ENCODE results near the gene PTPRK.

PTPRK gene

DNA sequence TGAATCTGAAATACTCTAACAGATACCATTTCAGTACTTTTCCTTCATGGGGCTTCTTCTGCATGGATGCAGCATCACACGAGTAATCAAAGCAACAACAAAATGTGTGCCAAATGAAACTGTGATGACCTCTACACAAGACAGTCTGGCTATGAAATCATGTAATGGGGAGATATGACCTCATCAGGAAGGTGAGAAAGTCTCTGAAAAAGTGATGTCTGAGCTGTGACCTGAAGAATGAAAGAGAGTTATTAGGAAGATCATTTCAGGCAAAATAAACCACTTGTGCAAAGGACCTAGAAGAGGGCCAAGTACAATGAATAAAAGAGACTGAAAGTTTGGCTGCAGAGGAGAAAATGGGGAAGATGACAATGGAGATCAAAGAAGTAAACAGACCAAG, 182.8 kb downstream of the PTPRK start:
- DNase-seq, result no peak

DNA sequence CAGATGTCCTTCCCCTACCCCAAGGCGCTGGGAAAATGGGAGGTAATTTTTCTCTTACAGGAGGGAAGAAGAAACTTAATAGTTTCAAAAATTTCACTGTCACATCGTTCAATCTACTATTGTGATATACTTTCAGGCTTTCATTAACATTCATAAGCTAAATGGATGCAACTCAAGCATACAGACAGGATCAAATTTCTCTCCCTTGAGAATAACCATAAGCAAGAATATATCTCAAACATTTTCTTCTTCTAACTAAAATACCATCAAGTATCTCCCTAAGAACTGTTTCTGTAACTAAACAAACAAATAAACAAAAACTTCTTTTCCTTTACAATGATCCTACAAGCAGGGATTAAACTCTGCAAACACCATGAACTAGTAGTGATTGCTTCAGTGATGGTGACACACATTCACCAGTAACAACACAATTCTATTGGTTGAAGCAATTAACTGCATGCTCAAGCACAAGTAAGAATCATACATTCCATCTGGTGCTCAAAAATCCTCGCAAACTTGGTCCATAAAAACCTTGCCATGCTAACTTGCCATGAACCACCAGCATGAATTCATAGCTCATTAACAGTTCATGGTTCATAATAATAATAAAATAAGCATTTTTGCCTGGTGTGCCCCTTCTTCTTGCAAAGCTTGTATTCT, 183.8 kb downstream of the PTPRK start:
- DNase-seq, result no peak

DNA sequence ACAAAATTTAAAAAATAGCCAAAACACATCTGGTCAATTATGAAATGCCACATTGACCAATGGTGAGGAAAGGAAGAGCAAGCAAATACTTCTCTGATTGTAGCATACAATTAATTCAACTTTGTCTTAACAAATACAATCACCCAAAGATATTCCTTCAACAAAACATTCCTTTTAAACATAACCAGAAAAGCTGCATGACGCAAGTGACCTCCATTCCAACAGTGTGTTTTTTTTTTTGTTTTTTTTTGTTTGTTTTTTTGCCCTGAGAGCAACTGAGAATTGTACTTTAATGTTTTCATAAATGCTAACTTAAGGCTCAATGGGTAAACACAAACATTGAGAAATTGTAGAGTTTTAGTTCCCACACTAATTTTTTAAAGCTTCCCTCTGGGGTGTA, 184.4 kb downstream of the PTPRK start:
- DNase-seq, result no peak

DNA sequence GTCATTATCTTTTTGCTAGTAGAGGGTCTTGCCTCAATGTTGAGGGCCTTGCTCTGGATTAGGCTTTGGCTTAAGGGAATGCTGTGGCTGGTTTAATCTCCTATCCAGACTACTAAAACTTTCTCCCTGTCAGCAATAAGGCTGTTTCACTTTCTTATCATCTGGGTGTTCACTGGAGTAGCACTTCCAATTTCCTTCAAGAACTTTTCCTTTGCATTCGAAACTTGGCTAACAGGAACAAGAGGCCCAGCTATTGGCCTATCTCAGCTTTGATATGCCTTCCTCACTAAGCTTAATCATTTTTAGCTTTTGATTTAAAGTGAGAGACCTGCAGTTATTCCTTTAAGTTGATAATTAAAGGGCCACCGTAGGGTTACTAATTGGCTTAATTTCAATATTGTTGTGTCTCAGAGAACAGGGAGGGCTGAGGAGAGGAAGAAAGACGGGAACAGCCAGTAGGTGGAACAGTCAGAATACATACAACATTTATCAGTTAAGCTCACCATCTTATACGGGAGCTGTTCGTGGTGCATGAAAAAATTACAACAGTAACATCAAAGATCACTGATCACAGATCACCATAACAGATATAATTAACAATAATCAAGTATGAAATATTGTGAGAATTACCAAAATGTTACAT, 186.7 kb downstream of the PTPRK start:
- no peak for DNase-seq

DNA sequence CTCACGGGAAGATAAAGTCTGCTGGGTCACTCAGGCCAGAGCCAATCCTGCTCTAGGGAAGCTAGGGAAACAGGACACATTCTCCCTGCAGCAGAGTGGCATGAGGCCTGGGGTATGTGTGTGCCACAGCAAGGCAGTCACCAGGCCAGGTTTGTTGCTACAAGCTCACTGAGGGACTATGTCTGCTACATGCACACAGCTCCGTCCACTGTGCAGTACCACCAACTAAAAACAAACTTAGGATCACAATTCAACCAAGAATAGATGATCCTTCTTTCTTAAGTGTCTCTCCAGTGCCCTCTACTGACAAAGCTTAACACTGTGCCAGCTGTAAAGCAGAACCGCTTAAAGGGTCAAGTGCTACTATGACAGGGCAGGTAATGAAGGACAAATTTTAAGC, 192.5 kb downstream of the PTPRK start:
- DNase-seq, result no peak

DNA sequence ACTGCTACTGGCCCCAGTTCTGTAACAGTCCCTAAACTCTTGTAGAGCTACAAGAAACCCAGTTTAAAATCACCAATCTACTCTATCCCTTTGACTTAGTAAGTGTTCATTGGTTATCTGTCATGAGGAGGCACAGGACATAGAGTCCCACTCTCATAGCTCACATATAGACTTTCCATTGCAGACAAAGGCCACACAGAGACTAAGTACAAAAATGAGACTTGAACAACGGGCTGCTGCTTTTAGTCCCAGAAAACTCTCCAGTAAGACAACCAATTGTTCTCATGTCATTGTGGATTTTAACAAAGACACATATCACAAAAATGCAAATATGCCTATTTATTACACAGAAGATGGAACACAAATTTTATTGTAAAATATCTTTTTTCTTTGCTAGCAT, 197.4 kb downstream of the PTPRK start:
- DNase-seq, result no peak

DNA sequence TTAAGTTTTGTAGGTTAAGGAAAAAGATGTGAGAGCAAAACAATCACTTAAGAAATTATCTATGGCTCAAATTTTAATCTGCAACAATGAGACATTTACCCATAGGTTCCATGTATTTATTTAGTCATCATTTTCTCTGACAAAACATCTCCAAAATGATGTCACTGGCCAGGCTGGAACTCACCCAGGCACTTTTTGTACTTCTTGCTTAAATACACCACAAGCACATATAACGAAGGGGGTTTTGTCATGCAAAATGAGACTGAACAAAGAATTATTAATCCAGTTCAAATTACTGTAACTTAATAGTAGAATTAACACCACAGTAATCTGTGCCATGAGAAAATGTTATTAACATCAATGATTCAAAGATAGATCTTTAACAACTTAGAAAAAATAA, 200.5 kb downstream of the PTPRK start:
- DNase-seq, result no peak

DNA sequence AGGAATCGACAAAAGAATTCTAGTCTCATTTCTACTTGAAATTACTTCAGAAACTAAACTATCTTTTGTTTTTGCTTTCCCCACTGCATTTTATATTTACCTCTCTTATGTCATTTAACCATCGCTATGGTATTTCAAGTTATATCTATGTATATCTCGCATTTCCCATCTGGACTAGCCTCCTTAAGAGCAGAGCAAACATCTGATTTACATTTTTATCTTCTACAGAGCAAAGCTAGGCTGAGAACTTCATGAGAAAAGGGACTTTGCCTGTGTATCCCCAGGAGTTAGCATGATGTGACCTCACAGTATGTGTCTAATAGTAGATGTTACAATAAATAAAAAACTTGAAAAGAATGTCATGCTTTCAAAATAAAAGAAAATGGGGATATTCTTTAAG, 201.2 kb downstream of the PTPRK start:
- DNase-seq, result no peak

DNA sequence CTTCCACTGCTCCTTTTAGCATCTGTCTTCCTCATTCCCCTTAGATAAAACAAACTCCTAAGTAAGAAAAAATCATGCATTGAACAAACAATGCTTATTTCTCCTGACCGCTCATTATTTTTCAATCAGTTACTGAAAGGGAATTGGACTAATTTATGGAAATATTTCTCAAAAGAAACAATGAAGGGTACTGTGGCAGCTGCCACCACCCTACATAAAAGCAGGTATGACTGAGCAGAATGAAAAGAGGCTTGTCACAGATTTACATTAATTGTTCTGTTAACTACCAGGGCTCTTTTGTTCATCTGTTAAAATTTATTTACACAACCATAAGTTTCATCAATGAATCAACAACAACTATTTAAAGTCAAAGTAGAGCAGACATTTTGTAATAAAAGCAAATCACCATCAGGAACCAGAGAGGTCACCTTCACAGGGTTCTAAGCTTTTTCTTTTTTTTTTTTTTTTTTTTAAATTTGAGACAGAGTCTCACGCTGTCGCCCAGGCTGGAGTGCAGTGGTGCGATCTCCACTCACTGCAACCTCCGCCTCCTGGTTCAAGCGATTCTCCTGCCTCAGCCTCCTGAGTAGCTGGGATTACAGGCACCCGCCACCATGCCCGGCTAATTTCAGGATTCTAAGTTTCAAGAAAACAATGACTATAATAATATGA, 204.0 kb downstream of the PTPRK start:
- DNase-seq, result no peak

DNA sequence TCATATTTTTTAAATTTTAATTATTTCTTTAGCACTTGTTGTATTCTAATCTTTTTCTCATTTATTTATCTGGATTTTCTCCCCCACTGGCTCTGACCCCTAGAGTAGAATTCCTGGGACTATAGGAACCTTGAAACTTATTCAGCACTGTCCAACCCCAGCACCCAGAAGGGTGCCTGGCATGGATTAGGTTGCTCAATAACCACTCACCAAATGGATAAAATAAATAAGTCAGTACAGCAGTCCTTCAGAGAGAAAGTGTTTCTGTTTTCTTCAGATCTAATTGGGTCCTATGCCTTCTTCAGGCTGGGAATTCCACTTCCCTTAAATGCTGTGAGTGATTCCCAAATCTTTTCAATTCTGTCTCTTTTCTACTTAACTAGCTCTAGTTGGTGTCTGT, 206.2 kb downstream of the PTPRK start:
- no peak for DNase-seq

DNA sequence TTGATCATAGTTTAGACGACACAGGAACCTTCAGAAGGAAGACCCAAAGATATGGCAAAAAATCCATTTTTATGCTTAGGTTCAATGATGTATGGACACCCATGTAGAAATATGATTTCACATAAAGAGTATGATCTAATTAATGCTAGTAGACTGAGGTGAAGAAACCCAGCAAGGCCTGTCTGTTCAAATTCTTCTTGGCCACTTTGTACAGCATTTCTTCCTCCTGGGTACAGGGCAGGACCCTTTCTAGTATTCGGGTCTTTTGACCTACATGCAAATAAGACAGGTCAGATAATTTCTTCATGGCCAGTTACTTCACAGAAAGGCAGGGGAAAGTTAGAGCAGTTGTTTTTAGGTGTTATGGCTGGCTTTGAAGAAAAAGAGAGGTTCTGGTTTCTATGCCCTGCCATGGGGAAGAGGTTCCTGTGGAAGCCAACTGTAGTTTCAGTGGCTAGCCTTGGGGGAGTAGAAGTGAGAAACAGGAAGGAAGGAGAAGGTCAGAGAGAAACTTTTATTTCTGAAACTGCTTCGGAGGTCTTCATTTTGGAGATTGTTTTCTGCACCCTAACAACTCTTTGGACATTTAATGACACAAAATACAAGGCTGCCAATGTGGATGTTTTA, 208.3 kb downstream of the PTPRK start:
- no peak for DNase-seq

DNA sequence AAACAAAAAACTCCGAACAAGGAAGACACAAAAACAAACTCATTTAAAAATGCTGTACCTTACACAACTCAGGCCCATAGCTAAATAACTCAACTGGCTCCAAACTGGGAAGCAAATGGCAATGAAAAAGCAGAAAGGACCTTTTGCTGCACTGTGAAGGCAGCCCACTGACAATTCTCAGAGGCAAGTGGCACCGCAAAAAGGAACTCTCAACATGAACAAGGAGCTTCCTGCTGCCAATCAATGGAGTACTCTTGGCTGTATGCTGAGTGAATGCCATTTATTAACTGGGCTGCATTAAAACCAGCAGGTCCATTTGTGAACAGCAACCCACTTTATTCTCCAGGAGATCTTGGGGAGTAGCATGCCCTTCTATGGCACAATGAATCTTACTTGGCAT, 209.9 kb downstream of the PTPRK start:
- DNase-seq, result no peak

DNA sequence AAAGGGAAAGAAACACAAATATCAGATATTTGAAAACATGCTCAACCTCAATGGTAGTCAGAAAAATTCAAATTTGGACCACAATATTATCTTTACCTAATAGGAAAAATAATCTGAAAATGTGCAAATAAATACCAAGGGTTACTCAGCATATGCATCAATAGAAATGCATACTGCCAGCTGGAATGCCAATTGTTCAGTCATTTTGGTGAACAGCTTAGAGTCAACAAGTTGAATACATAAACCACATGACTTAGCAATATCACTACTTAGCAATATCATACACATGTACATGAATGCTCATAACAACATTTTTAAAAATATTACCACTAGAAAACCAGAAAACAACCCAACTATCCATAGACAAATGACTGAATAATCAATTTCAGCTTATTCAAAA, 212.7 kb downstream of the PTPRK start:
- DNase-seq, result no peak

DNA sequence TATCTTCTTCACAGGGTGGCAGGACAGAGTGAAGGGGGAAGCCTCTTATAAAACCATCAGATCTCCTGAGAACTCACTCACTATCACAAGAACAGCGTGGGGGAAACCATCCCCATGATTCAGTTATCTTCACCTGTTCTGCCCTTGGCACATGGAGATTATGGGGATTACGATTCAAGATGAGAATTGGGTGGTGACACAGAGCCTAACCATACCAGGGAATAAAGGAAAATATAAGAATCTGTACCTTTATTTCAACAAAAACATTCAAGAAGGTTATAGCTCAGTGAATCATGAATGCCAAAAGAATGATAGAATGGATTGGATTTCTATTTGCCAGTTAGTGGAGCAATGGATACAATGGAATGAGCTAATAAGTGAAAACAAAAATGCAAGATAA, 214.4 kb downstream of the PTPRK start:
- no peak for DNase-seq

DNA sequence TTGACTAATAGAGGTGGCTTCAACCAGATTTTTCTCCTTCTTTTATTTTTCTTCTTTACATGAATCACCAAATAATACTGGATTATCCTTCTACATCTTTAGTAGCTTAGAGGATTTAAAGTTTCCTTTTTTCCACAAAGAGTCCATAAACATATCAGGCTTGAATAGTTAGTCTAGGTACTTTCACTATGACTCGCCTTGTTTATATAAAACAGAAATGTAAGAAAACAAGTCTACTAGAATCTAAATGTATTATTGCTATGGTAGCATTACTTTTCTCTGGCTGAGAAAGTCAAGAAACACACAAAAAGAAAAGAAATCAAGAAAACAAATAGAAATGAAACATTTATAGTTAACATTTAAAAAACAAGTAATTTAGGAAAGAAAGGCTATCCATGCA, 215.2 kb downstream of the PTPRK start:
- no peak for DNase-seq

DNA sequence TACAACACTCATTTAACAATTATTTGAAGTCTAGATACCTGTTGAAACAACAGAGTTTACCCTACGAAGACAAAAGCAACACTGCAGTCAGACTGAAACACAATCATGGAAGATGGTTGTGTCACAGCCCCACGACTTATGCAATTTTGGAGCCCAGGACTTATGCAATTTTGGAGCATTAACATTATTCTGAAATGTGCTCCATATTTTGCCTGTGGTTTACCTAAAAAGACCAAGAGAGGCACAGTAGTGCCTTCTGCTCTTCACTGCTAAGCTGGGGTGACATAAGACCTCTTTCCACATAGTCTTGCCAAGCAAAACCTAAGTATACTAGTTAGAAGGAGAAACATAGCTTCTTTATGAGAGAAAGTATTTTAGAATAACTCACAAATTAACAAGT, 216.5 kb downstream of the PTPRK start:
- no peak for DNase-seq

DNA sequence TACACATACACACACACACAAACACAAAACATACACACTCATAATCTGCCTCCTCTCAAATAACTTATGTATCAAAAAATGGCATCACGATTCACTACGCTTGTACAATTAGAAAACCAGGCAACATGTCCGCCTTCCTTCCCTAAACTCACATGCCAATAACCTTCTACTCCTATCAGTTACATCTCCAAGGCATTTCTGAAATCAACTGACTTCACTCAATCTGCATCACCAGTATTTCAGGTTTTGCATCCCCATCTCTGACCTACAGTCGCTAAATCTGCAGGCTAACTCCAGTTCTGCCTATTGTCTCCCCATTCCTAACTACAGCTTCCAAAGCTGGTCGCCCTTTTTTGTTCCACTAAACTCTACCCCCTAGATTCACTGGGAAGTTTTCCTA, 217.5 kb downstream of the PTPRK start:
- DNase-seq, result no peak

DNA sequence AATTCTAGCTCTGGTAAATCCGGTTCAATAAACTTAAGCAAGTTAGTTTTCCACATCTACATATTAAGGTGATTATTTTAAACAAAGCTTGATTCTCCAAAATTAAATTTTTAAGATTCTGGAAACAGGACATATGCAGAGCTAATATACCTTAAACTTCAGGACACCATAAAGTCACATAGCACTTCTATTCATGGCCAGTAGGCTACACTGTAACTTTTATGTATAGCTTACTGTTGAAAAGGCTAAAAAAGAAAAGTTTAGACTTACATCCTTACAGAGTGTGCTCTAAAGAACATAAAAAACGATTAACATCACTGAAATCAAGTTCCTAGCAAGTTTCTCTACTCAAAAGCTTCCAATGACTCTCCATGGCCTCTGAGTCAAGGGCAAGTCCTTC, 224.7 kb downstream of the PTPRK start:
- no peak for DNase-seq

DNA sequence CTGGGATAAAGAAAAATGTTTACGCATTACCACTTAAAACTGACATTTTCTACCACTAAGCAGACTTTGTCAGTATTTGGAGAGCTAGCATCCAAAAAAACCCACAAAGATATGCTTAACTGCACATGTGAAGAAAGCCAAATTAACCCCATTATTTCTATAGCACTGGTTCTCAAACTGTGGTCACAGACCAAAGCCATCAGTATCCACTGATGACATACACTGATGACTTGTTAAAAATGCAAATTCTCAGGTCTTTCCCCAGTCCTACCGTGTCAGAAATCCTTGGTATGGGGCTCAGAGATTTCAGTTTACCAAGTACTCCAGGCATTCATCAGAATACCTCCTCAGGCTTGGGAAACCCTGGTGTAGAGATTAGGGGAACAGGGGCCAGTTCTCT, 230.2 kb downstream of the PTPRK start:
- no peak for DNase-seq

DNA sequence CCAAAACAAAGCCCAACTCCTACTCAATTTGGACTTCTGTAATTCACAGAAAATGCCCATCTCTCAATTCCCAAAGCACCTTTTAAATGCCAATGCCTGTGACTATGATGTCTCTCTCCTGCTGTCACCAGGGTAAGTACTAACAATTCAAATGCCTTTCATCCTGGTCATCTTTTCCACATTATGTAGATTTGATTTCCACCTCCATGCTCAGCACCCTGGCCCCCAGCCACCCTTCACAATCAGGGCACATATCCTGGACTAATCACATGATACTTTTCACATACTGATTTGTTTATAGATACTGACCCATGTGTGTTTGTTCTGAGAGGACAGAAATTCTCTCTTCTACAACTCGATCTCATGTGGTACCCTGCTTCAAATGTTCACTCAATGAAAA, 236.3 kb downstream of the PTPRK start:
- DNase-seq, result no peak

DNA sequence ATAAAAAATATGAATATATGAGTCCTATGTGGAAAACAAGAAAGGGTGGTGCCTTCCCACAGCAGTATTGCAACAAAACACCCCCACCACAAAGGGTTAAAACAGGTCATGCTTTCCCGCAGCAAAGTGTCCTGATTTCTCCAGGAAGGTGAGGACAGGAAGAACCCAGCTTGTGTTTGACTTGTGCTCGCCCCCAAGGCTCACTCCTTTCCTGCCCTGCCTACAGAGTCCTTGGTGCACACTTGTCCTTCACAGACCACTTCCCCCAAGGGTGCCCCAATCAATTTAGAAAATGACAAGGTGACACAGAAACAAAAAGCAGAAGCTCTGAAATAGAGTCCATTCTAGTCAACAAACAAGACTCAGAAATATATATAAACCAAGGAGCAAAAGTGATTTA, 237.4 kb downstream of the PTPRK start:
- DNase-seq, result no peak

DNA sequence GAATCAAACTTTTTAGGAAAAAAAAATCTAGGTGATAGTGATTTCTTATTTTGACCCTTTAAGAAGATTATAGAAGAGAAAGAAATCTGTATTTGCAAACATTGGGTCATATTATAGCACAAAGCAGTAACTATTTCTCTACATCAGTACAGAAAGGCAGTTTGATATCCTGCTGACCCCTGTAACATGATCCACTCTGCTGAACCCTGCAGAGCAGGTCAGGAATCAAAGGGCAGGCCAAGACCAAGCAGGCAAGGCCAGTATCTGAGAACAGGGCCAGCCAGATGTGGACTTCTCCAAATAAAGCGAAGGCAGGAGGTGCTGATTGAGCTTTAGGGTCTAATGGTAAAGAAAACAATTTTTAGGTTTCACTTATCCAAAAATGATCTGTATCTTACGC, 239.4 kb downstream of the PTPRK start:
- DNase-seq, result no peak

DNA sequence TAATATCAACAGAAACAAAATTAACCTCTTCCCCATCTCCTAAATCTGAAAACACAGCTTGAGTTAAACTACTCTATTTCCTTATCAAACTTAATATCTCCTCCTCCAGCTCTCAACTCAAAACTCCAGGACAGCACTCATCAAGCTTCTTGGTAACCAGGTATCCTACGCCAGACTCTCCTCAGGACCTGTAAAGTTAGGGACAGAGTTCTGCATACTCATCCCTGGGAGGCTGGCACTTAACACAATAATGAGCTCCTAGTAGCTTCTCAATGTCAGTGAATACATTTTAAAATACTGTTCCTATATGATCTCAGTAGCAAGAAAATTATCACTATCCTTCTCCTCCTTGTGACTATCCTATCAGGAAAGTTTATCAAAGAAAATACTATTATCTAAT, 240.3 kb downstream of the PTPRK start:
- DNase-seq, result no peak

DNA sequence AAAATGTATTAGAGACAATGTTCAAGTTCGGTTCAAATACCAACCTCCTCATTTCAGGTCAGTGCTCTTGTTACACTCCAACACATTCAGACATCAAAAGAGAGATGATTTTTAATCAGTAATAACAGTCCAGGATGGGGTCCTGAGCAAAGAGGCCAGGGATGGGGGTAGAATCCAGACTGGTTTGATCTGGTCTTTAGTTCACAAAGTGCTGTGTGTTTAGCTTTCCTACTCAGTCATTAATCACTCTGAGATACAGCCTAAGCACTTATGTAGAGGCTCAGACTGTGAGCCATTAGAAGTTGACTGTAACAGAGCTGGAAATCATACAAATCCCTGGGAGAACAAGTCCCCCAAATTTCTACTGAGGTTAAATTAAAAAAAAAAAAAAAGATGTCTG, 241.6 kb downstream of the PTPRK start:
- DNase-seq, result no peak

All from T-helper 9 cell (primary cell).